Stimulated activated CD4-positive, alpha-beta T cell treated with anti-CD3 and anti-CD28 coated beads, Interleukin-4, amount 100 ng/mL, for 1 hour (primary cell): ENCODE results near the gene VDR.
"Not testable (repeated sequence)": the region's sequence is repeated elsewhere in the genome, so short reads cannot be mapped to it uniquely, and the experiment has no call there.

Experiments used
- DNase-seq: peaks from one replicate; pipeline ENCODE4 v3.0.0-alpha.2; 2020

VDR gene

DNA sequence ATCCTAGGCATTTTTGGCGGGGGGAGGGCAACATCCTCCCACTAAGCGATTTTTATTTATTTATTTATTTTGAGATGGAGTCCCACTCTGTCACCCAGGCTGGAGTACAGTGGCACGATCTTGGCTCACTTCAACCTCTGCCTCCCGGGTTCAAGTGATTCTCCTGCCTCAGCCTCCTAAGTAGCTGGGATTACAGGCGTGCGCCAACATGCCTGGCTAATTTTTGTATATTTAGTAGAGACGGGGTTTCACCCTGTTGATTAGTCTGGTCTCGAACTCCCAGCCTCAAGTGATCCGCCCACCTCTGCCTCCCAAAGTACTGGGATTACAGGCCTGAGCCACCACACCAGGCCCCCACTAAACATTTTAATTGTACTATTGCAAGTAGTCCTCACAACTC, 95.3 kb downstream of the VDR start:
- DNase-seq, result not testable (repeated sequence)

DNA sequence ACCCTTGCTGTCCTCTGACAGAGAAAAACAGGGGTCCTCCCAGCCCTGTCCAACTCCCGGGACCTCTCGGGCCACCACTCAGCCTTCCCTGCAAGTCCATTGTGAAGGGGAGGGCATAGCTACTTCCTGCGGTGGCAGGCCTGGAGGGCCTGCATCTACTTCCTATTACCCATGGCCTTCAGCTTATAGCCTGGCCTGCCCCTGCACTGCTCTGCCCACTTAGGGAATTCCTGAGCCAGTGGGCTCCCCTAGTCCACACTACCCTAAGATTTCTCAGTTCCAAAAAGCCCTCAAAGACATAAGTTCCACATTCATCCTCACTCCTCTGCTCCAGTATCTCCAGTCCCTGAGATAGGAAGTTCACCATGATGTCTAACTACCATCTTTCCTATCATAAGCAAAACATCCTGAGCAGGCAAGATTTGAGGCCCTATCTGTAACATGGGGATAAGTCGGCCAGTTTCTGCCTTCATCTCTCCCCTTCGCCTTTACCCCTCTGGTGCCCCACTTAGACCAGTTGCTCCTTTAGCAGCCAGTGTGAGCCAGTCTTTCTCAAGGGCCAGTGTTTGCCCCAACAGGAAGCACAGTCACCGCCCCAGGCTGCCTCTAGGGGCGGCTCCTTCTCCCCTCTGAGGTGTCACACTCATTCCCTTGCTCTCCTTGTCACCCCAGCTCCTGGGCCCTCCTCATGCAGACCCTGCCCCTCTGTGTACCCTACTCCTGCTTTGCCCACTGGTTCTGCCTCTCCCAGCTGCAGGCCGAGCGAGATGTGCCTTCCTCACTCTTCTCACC, 96.0 kb downstream of the VDR start:
- DNase-seq, result no peak

DNA sequence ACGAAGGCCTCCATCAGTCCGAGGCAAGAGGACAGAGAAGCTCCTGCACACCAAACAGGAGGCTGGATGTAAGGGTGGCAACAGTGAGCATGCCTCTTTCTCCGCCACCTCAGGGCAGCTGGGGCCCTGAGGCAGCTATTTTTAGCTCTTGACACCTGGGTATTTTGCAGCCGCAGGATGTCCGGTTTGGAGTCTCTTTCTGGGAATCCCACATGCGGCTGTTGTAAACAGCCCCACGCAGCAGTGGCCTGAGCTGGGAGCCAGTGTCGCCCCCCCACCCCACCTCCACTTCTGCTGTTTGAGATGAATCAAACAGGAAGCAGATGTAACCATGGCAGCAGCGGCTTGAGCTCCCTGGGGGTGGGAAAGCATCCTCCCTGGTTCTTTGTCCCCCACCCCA, 96.7 kb downstream of the VDR start:
- peak; percentile 76 for DNase-seq

DNA sequence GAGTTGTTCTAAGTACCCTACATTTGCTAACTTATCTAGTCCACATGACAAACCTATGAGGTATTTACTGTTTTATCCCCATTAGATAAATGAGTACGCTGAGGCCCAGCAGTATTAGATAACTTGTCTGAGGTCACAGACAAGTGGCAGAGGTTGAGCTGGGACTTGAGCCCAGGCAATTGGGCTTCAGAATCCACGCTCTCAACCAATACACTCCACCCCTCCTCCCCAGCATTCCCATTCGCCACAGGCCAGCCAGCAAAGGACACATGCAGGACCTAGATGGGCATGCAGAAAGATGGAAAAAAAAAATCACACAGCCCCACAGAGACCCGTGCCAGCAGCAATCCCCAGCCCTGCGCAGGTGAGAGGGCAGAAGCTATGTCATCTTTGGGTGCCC, 97.5 kb downstream of the VDR start:
- no peak for DNase-seq

DNA sequence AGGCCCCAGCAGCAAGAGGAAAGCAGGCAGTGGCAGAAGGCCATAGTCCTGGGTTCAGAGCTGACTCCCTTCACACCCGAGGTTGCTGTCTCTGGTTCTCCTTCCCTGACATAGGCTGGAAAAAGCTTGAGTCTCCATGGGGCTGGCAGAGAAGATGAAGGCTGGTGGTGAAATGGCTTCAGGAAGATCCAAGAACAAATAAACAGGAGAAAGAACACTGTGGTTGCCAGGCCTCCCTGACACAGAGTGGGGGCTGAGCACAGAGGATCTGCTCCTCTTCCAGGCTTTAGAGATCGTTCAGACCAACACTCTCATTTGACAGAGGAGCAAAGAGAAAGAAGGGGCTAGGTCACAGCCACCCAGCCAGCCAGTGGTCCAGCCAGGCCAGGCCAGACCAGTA, 99.4 kb downstream of the VDR start:
- no peak for DNase-seq

DNA sequence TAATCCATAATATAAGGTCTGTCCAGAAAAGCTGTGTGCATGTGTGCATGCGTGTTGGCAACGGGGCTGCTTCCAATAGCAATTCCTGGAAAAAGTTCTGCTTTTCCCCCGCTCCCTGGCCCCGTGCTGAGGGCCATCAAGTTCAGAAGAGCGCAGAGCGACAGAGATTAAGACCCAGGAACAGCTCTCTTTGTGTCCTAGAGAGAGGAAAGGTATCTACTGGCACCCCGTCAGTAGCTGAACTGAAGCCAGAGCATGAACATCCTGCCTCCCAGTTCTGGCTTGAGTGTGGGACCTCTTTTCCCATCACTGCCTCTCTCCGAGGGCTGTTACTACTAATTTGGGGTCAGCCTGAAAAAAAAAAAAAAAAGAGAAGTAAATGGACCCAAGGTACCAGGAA, 100.6 kb downstream of the VDR start:
- DNase-seq, result no peak

DNA sequence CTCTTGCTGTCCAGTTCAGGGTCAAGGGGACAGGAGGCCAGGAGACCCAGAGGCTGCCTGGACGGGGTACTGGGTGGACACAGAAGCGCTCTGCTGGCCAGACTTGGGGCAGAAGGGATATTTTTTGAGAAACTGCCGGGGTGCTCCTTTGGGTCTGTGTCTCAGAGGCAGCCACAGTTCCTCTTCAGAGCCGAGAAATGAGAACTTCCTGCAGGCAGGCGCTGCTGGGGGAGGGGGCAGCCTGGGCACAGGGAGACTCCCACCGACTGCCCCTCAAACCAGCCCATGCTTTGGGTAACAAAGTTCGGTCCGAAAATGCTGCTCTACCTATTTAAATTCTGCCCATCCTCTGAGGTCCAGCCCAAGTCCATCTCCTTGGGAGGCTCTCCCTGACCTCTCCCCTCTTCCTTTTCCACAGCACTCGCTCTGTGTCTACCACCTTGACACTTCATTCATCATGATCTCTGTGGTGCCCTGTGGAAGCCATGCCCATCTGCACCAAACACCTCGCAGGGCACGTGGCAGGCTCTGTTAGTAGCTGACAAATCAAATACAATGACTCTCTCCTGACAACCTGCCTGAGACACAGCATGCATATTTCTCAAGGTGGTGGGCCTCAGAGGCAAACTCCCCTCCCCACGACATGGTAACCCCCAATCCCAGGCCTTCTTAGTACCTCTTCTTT, 101.5 kb downstream of the VDR start:
- no peak for DNase-seq

DNA sequence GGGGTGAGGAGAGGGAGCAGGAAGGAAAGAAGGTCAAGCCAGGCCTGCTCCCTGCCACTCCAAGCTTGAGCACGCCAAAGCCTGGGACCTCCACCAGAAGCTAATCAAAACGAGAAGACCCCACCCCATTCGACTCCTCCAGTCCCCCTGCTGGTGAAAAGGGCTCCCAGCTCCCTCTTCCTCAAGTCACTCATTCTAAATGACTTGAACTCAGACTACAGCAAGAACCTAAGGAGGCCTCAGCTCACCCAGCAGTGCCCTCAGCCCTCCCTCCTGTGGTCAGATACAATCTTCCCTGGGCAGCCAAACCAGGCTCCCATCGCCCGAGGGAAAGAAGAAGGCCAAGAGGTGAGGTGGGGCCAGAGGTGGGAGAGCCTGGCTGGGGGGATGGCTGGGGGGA, 102.5 kb downstream of the VDR start:
- DNase-seq, result no peak

DNA sequence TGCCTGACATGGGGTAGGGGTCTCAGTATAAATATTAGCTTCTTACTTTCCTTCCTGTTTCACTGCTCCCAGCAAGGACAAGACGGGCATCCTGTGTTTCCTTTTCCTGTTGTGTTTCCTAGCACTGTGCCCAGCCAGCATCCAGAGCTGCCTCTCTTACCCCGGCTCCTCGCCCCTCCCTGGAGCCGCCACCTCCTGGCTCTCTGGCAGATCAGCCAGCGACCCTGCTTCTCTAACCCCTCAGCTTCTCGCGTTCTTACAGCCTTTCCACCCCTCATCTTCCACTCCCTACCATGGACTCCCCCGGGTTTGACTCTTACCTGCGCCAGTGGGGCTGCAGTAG, 102.9 kb downstream of the VDR start:
- no peak for DNase-seq

DNA sequence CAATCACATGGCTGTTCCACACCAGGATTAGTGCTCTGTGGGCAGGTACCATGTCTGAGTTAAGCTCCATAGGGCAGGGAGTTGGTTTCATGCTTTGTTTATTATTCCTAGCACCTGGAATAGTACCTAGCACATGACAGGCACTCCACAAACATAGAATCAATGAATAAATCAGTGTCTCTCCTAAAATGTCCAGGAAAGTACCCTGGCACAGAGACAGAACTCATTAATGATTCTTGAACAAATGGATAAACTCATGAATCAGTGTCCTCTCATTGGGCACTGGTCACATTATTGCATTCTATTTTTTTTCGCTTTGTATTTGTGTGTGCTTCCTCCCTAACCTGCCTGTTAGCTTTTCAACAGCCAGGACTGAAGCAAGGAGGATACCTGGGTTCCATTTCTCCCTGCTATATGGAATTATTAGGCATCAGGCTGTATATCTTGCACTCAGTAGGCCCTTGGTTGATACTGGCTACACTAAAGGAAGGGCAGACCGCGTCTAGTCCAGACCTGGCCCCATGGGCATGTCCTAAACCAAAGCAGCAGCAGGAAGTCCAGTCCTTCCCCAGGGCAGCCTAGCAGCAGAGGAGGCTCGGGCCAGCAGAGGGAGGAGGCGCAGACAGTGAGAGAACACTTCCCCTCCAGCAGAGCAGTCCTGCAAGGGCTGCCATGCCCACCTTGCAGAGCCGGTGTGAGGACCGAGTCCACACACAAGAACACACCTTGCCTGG, 103.5 kb downstream of the VDR start:
- no peak for DNase-seq

DNA sequence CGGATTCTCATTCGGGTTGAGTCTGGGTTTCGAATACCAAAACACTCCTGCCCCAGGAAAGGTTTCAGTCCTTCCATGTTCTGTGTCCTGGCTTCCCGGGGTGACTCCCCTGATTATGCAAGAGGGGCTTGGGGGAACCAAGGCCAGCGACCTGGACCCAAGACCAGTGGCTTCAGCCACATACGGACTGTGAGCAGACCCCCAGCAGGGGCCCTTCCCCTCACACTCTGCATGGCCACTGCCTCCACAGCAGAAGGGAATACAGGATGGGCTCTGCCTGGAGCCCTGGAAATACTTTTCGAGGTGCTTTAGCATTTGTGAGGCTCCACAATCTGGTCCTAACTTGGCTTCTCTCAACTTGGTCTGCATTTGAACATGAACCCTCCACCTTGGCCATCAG, 104.2 kb downstream of the VDR start:
- DNase-seq, result no peak

DNA sequence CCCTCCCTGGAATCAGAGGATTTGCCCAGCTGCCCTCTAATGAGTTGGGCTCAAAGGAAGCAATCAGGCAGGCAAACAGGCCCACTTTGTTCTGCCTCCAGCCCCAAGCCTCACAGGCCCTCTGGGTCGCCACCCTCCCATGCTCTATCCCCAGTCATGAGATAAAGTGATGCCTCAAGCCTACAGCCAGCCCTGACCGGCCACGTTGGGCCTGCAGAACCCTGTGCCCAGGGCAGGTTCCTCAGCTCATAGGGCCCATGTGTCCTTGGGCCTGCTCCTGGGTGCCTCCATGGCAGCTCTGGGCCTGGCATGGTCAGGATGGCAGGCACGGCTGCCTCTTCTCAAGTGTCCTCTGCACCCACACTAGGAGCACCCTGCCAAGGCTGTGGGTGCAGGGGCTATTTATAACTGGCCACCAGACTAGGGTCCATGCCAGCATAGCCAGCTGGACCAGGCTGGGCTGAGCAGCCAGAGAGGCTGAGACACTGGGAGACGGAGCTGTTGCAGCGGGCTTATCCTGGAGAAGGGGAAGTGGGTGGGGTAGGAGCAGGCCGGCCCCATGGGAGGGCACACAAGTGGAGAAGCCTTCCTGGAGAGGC, 105.3 kb downstream of the VDR start:
- no peak for DNase-seq

DNA sequence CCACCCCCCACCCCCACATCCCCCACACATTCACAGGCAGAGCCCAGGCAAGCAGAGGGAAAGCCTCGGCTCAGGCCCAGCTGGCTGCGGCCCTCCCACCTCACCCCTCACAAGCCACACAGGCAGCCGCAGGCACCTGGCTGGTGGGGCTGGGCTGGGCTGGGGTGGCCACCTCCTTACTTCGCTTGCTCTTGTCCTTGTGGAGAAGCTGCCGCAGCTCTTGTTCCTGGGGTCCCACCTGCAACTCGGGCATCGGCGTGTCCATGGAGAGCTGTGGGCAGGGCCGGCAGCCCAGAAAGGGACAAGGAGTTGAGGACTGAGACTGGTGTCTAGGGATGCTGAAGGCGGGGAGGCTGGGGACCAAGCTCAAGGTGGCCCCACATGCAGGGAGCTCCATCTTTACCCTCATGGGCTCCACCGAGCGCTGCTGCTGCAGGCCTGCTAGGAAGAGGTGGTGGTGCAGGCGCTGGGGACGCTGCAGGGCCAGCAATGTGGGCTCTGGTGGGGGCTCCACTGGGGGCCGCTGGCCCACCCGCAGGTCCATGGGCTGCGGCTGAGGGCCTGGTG, 106.3 kb downstream of the VDR start:
- DNase-seq, result no peak

DNA sequence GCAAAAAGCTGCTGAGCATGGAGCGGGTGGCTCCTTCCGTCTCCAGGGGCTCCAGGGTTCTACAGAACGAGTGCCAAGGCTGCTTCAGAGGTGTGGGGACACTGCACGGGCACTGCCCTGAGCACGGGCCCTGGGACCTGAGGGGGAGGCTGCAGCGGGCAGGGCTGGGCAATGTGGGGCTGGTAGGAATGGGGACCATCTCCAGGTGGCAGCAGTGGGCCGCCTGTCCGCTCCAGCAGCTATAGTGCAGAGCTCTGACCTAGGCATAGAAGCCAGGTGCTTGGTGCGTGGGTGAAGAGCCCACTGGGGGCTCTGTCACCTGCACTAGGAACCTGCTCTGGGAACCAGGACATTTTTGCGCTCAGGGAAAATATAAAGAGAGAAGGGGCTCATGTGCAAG, 107.4 kb downstream of the VDR start:
- no peak for DNase-seq

DNA sequence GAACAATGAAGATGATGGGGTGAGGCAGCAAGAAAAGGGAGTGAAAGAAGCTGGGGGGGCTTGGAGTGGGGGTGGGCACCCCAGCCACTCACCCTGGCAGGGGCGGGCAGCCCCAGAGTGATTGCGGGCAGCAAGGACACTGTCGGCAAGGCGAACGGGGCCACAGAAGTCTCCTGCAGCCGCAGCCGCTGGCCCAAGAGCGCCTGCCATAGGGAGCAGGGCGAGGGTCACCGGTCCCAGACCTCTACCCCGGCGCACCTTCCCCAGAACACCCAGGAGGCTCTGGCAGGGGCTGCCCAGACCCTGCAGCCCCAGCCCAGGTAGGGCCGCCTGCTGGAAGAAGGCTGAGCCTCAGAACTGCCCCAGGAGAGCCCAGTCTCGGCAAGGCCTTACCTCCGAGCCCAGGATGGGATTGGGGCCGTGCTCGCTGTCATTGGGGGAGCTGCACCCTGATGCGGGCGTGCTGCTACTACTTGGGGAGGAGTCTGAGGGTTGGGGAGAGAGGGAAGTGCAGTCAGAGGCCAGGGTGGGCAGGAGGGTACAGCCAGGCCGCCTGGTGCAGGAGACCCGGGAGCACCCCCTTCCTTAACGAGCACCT, 108.9 kb downstream of the VDR start:
- no peak for DNase-seq

DNA sequence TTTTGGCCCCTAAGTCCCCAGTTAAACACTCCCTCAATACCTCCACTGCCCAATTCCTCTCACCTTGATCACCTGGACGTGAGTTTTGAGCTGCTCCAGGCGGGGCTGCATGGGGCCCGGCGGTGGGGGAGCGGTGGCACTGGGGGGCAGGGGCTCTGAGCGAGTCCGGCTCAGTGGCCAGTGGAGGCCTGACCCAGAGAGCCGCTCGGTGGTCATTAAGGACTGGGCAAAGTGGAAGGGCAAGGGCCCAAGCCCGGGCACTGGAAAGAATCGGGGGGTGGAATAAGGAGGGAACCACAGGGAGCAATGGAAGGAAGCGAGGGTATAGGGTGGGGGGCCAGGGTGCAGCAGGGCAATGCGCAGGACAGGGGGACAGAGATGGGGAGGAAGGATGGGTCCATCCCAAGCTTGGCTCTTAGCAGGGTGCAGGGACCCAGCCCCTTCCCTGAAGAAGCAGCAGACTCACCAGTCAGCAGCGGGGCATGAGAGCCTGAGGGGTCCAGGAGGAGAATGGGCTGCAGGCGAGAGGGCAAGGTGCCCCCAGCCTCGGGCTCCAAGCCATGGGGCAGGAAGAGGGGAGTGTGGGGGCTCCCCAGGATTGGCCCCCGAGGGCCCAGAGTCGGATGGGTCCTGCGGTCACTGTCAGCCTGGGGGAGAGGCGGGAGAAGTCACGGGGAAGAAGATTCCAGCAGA, 109.5 kb downstream of the VDR start:
- DNase-seq, result no peak

DNA sequence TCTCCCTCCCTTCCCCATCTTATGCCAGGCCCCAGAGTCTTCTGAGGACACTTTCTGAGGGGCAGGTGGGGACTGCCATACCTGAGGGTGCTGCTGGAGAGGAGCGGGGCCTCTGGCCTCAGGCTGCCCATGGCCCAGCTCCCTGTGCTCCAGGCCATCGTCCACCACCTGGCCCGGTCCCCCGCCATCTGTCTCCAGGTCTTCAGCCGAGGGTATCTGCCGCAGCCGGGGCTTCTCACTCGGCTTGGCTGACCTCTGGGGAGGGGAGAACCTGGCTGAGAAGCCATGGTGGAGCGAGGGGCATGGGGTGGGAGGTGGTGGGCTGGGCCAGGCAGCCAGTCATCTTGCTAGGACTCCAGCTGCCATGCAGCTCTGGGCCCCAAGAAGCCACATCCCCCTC, 110.1 kb downstream of the VDR start:
- DNase-seq, result no peak

DNA sequence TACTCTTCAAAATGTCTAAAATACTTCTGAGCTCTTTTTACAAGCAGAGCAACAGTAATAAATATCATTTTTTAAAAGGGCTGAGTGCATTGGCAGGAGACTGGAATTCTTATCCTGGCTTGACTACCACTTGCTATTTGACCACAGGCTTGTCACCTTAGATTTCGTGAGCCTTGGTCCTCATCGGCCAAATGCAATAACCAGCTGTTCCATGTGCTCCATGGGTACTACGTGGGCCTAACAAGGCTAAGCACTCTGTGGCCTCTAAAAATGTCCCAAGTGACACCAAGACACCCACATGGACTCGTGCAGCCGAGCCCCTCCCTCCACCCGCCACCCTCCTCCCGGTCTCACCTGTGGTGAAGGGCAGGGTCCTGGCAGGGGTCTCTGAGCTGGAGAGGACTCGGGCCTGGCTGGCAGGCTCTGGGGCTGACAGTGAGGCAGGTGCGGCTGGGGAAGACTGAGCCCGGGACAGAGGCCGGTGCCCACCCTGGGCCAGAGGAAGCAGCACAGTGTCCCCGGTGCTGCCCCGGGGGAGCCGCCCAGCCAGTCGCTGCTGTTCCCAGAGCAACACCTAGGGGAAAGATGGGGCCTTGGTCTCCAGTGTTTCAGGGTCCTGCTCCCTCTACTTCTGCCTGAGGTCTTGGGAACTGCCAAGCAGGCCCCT, 111.6 kb downstream of the VDR start:
- no peak for DNase-seq

DNA sequence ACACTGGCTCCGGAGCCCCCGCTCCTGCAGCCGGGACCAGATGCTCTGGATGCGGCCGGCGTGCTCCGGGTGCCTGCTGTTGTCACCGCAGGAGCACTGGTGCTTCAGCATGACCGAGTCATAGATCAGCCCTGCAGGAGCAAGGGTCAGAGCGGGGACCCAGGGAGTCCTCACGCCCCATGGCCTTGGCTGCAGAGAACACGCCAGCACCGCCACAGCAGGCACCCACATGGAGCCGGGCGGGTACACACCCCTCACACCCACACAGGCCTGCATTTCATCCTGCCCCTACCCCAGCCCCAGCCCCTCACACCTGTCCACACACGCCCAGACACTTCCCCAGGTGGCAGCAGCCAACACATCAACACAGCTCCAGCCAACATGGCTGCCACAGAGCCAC, 112.9 kb downstream of the VDR start:
- no peak for DNase-seq
